ENCODE measurements around the gene PHF21B. TPM values are rescaled to one million over a fixed set of nuclear protein-coding genes. Genes with fewer than 3 reads are reported as not detected.
"Not testable (repeated sequence)": the region's sequence is repeated elsewhere in the genome, so short reads cannot be mapped to it uniquely, and the experiment has no call there.

The PHF21B gene
- polyA plus RNA-seq, 3 donors = 4.5 to 9.3 (median 8.5) TPM

GRCh38 chr22:44963832-44964721 lies 45.7 kb downstream of the PHF21B start:
- DNase-seq = no peak

- no peak for DNase-seq
Observed at GRCh38 chr22:44962741-44963454, 46.9 kb downstream of the PHF21B start.

- DNase-seq = not testable (repeated sequence)
Observed at GRCh38 chr22:44961682-44962081, 48.1 kb downstream of the PHF21B start.

GRCh38 chr22:44956840-44957767 lies 52.7 kb downstream of the PHF21B start:
- peak; percentile 29 for DNase-seq

- no peak for DNase-seq
Observed at GRCh38 chr22:44955102-44955501, 54.7 kb downstream of the PHF21B start.

GRCh38 chr22:44954149-44954548 lies 55.7 kb downstream of the PHF21B start:
- DNase-seq = no peak

- no peak for DNase-seq
Observed at GRCh38 chr22:44952863-44953746, 56.7 kb downstream of the PHF21B start.

GRCh38 chr22:44951510-44951816 lies 58.3 kb downstream of the PHF21B start:
- no peak for DNase-seq

GRCh38 chr22:44950806-44951509 lies 58.8 kb downstream of the PHF21B start:
- no peak for DNase-seq

GRCh38 chr22:44947846-44948245 lies 62.0 kb downstream of the PHF21B start:
- DNase-seq = no peak

- DNase-seq = no peak
Observed at GRCh38 chr22:44947049-44947448, 62.8 kb downstream of the PHF21B start.

GRCh38 chr22:44944883-44945601 lies 64.8 kb downstream of the PHF21B start:
- DNase-seq = peak; percentile 70

- no peak for DNase-seq
Observed at GRCh38 chr22:44943701-44944324, 66.0 kb downstream of the PHF21B start.

- no peak for DNase-seq
Observed at GRCh38 chr22:44942979-44943700, 66.7 kb downstream of the PHF21B start.

- no peak for DNase-seq
Observed at GRCh38 chr22:44942056-44942455, 67.7 kb downstream of the PHF21B start.

GRCh38 chr22:44941207-44941606 lies 68.6 kb downstream of the PHF21B start:
- no peak for DNase-seq

- DNase-seq = no peak
Observed at GRCh38 chr22:44940130-44940529, 69.7 kb downstream of the PHF21B start.

GRCh38 chr22:44939451-44939850 lies 70.4 kb downstream of the PHF21B start:
- DNase-seq = no peak

- no peak for DNase-seq
Observed at GRCh38 chr22:44938886-44939285, 70.9 kb downstream of the PHF21B start.

All from renal pelvis (tissue), 4 donors.